Measurements from ENCODE around the gene EPM2A.

EPM2A gene

DNA sequence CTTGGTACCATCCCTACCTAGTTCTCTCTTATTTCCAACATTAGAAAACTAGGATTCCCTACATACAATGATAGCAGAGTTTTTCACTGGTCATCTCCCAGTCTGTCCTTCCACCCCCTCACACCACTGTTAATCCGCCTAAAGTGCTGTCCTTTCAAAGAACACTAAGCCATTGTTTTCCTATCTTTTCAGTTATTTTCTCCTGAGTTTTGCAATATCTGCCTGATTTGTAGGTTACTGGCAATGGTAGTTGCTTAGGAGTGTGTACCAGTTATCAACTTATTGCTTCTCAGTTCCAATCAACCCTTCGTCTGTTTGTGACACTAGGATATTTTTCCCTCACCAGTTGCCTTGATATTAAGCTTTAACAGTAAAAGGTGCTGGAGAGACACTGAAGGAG is 135.0 kb downstream of the EPM2A start:
- DNase-seq = no peak

DNA sequence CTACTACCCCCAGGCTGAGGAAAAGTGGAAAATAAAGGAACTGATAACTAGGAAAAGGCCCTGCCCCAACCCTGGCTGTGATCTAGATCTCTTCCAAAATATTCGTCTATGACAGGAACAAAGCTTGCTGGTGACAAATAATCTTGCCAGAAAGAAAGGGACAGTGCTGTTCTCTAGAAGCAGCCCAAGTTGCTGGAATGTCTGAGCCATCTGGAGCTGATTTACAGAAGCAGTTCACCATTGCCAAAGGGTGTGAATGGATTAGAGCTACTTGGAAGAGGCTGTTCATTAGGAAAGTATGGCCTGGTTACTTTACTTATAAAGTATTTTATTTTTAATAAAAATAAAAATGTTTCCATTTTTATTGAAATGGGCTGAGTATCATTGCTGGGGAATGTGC is 146.3 kb downstream of the EPM2A start:
- DNase-seq = no peak

DNA sequence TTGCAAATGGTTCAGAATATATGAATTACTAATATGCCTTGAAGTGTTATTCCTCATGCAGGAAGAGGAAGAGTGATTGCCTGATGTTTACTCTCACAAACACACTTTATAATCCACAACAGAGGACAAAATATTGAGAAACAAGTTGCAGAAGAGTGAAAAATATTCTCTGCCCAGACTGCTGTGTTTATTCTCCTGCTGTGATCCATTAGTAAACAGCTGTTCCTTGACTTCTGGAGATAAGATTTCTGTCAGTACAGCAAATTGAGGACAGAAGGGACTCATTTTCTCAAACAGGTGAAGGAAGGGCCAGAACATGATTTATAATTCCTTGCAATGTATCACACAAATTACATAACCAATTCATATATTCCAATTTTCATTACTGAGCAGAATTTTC is 148.0 kb downstream of the EPM2A start:
- no peak for DNase-seq

DNA sequence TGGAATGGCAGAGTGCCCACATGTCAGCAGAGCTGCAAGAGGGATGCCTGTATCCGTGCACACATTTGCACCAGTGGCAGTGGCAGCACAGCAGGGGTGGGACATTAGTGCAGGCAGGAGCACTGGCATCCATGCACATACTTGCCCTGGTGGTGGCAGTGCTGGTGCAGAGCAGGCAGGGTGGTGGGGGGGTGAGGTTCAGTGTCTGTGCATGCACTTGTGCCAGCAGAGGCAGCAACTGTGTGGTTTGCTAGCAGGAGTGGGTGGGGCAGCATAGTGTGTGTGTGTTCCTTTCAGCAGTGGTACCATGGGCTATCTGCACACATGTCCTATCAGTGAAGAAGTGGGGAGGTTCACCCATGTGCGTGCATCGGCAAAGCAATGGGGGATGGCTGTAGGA is 151.6 kb downstream of the EPM2A start:
- no peak for DNase-seq

All from stimulated activated CD4-positive, alpha-beta T cell treated with anti-CD3 and anti-CD28 coated beads, Interleukin-4, amount 100 ng/mL, for 1 hour (primary cell).